ENCODE measurements around the gene LRCH1. TPM values are rescaled to one million over a fixed set of nuclear protein-coding genes. Genes with fewer than 3 reads are reported as not detected.

Gene LRCH1
- total RNA-seq, 2 experiments from 2014 or later, result 16.7 to 27.8 TPM

DNA sequence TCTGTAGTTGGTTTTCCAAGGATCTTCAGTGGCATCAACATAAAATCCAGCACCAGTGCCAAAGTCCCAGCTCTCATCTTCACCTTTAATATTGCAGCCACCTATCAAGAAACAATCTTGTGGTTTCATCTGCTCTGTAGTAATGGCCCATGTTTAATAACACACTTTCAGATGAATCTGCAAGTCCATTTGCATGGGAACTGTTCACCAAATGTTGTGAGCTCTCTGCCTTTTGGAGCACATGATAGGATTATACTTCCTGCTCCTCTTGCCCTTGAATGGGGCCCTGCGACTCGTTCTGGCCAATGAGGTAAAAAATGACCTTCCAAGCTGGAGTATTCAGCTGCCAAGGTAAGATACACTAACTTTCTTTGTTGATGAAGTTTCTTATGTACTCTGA lies 229.7 kb downstream of the LRCH1 start:
- Histone ChIP-seq H3K79me2 (ENCODE audit: insufficient read depth, low read depth, low read length) (no peaks in the 10 kb centered on the region), H3K27ac (ENCODE audit: low read depth, low read length, poor library complexity, severe bottlenecking) (no peak overlapping the region), H3K4me1 (ENCODE audit: insufficient read depth, low read length, poor library complexity, severe bottlenecking) (no peaks in the 10 kb centered on the region), H2AFZ (ENCODE audit: low read length) (no peak overlapping the region), H3K9me3 (ENCODE audit: low read length) (no peaks in the 10 kb centered on the region), H4K20me1 (ENCODE audit: insufficient read depth, low read length) (no peaks in the 10 kb centered on the region), H3K4me3 (ENCODE audit: low read depth, low read length, poor library complexity, severe bottlenecking) (no peak overlapping the region), H3K4me2 (ENCODE audit: low read length) (no peak overlapping the region), H3K36me3 (ENCODE audit: insufficient read depth, low read length) (peaks cover 65% of the 10 kb centered on the region), H3K9me2 (ENCODE audit: insufficient read depth, low read length) (no peaks in the 10 kb centered on the region)
- no peak for TF ChIP-seq EZH2phosphoT487 (IDR thresholded peaks at IDR 0.05; ENCODE audit: borderline replicate concordance, low read depth, low read length)
- no peak for TF ChIP-seq CTCF (conservative IDR thresholded peaks at IDR 0.05; ENCODE audit: low read length)
- BruUV-seq (replicated peaks), result no TSS peak
- POLR2A ChIA-PET, result interaction anchor here (0.6 kb wide), 1 partner anchor 288 kb away, joined by 7 read pairs; no protein-coding TSS in a partner anchor
- intact Hi-C loops (cut with micrococcal nuclease; ENCODE audit: unreplicated experiment), result no loop called here
- CTCF ChIA-PET (ENCODE audit: unreplicated experiment), result no interaction called here
- no peak for DNase-seq (ENCODE audit: low spot score)

GRCh38 chr13:46783504-46783903 lies 230.5 kb downstream of the LRCH1 start:
- DNase-seq (ENCODE audit: low spot score), result no peak
- H3K27ac ChIP-seq (ENCODE audit: low read depth, low read length, poor library complexity, severe bottlenecking), result no peak overlapping the region
- intact Hi-C loops (cut with micrococcal nuclease; ENCODE audit: unreplicated experiment), result no loop called here
- H3K4me2 ChIP-seq (ENCODE audit: low read length), result no peak overlapping the region
- ChIA-PET CTCF (ENCODE audit: unreplicated experiment) (no interaction called here), POLR2A (no interaction called here)
- H4K20me1 ChIP-seq (ENCODE audit: insufficient read depth, low read length), result no peaks in the 10 kb centered on the region
- TF ChIP-seq CTCF (conservative IDR thresholded peaks at IDR 0.05; ENCODE audit: low read length) (no peak), EZH2phosphoT487 (IDR thresholded peaks at IDR 0.05; ENCODE audit: borderline replicate concordance, low read depth, low read length) (no peak)
- H3K4me3 ChIP-seq (ENCODE audit: low read depth, low read length, poor library complexity, severe bottlenecking), result no peak overlapping the region
- H3K4me1 ChIP-seq (ENCODE audit: insufficient read depth, low read length, poor library complexity, severe bottlenecking), result no peaks in the 10 kb centered on the region
- H3K36me3 ChIP-seq (ENCODE audit: insufficient read depth, low read length), result peaks cover 57% of the 10 kb centered on the region
- no peak overlapping the region for H2AFZ ChIP-seq (ENCODE audit: low read length)
- no peaks in the 10 kb centered on the region for H3K9me2 ChIP-seq (ENCODE audit: insufficient read depth, low read length)
- H3K9me3 ChIP-seq (ENCODE audit: low read length), result no peaks in the 10 kb centered on the region
- BruUV-seq (replicated peaks), result no TSS peak
- no peaks in the 10 kb centered on the region for H3K79me2 ChIP-seq (ENCODE audit: insufficient read depth, low read depth, low read length)

DNA sequence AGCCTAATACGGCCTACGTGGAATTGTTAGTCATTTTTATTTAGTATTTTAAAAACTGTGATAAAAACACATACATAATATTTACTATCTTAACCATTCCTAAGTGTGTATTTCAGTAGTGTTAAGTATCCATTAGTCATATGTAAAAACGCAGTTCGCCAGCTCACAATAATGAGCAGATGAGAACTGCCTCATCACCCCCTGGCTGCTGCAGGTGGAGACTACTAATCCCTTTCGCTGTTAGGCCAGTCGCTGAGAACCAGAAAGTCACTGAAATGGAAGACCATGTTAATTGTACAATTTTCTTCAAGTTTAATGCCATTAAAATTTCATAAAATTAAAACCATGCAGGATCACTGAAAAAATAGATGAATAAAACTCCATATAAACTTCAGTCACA lies 242.4 kb downstream of the LRCH1 start:
- ChIA-PET CTCF (ENCODE audit: unreplicated experiment) (no interaction called here), POLR2A (interaction anchor here (1.2 kb wide), 1 partner anchor 11 kb away, joined by 8 read pairs; no protein-coding TSS in a partner anchor)
- no peak for DNase-seq (ENCODE audit: low spot score)
- Histone ChIP-seq H3K36me3 (ENCODE audit: insufficient read depth, low read length) (peaks cover 12% of the 10 kb centered on the region), H3K4me2 (ENCODE audit: low read length) (peak overlapping the region; percentile 69), H3K9me2 (ENCODE audit: insufficient read depth, low read length) (no peaks in the 10 kb centered on the region), H3K4me1 (ENCODE audit: insufficient read depth, low read length, poor library complexity, severe bottlenecking) (peaks cover 17% of the 10 kb centered on the region), H3K27ac (ENCODE audit: low read depth, low read length, poor library complexity, severe bottlenecking) (no peak overlapping the region), H3K4me3 (ENCODE audit: low read depth, low read length, poor library complexity, severe bottlenecking) (no peak overlapping the region), H2AFZ (ENCODE audit: low read length) (no peak overlapping the region), H3K9me3 (ENCODE audit: low read length) (no peaks in the 10 kb centered on the region), H4K20me1 (ENCODE audit: insufficient read depth, low read length) (no peaks in the 10 kb centered on the region), H3K79me2 (ENCODE audit: insufficient read depth, low read depth, low read length) (peaks cover 14% of the 10 kb centered on the region; the same call in 1 of the 2 replicates)
- intact Hi-C loops (cut with micrococcal nuclease; ENCODE audit: unreplicated experiment), result no loop called here
- TF ChIP-seq EZH2phosphoT487 (IDR thresholded peaks at IDR 0.05; ENCODE audit: borderline replicate concordance, low read depth, low read length) (no peak), CTCF (conservative IDR thresholded peaks at IDR 0.05; ENCODE audit: low read length) (no peak)
- no TSS peak for BruUV-seq (replicated peaks)
